Panc1 (cell line): ENCODE data around the gene GPC1.

ENCODE experiments used
- CTCF ChIP-seq: fragments of 450-650 bp; IDR thresholded peaks from 2 replicates; pipeline ENCODE4 v1.5.1; 2017; ENCODE audit warnings: mild to moderate bottlenecking
- POLR2AphosphoS5 ChIP-seq: IDR thresholded peaks from 2 replicates; pipeline ENCODE4 v1.6.1; 2012; ENCODE audit warnings: mild to moderate bottlenecking, low read depth, low read length, moderate library complexity
- REST ChIP-seq, 2 experiments: IDR thresholded peaks; 2 replicates each; pipeline ENCODE4 v1.6.1; 2011 to 2012; ENCODE audit warnings: low read depth in 2 of 2, control low read depth in 1 of 2, low read length in 1 of 2, mild to moderate bottlenecking in 1 of 2, moderate library complexity in 1 of 2; ENCODE audit not compliant: insufficient read depth in 1 of 2
- SIN3A ChIP-seq: IDR thresholded peaks from 2 replicates; pipeline ENCODE4 v1.6.1; 2012; ENCODE audit warnings: low read depth, mild to moderate bottlenecking, low read length, moderate library complexity, borderline replicate concordance; ENCODE audit not compliant: insufficient read depth
- TCF7L2 ChIP-seq: IDR thresholded peaks from 2 replicates; pipeline ENCODE4 v1.6.1; 2011; ENCODE audit warnings: mild to moderate bottlenecking, low read depth, low read length, inconsistent platforms

GRCh38 chr2:240401308-240401707, 34.2 kb upstream of the GPC1 start:
- TF ChIP-seq CTCF (no peak), REST (IDR thresholded peaks at IDR 0.05; ENCODE audit: insufficient read depth in 1 of 2, low read depth in 2 of 2, low read length in 1 of 2) (no peak), SIN3A (no peak), POLR2AphosphoS5 (no peak), TCF7L2 (no peak)
